ENCODE measurements around the gene MAG. TPM values are rescaled to one million over a fixed set of nuclear protein-coding genes. Genes with fewer than 3 reads are reported as not detected.
A peak's percentile ranks its signal among the peaks of the same experiment; 100 is the strongest.

The MAG gene
- total RNA-seq, 1 experiment from 2014 or later: not detected

- H3K4me3 Mint-ChIP-seq: no peak overlapping the region
- H3K27ac ChIP-seq (ENCODE audit: insufficient read length, low read depth, low read length): no peak overlapping the region
- H3K27me3 Mint-ChIP-seq (ENCODE audit: low read depth): no peaks in the 10 kb centered on the region; the same call in 1 of the 2 replicates
Measured at GRCh38 chr19:35309481-35310279, 17.7 kb downstream of the MAG start.

More at GRCh38 chr19:35309481-35310279, 17.7 kb downstream of the MAG start:
- Histone ChIP-seq H3K56ac (ENCODE audit: insufficient read length, low read depth, low read length) (no peak overlapping the region), H3K4me1 (ENCODE audit: insufficient read depth, low read length) (no peaks in the 10 kb centered on the region; the same call in 1 of the 2 replicates), H3K4ac (ENCODE audit: low read depth, low read length) (no peak overlapping the region), H2AFZ (ENCODE audit: low read length) (no peak overlapping the region), H3K23me2 (ENCODE audit: insufficient read length, low read depth, low read length, poor library complexity, severe bottlenecking) (no peaks in the 10 kb centered on the region), H3K4me2 (ENCODE audit: insufficient read depth, insufficient read length, low read length) (no peak overlapping the region), H2BK120ac (ENCODE audit: low read depth, low read length, poor library complexity, severe bottlenecking) (no peak overlapping the region), H4K5ac (ENCODE audit: insufficient read length, low read depth, low read length) (no peak overlapping the region), H3K9ac (ENCODE audit: extremely low read depth, insufficient read length, low read length) (no peak overlapping the region), H3K14ac (ENCODE audit: insufficient read depth, low read length) (no peak overlapping the region; the same call in 1 of the 2 replicates), H3T11ph (ENCODE audit: low read length) (no peak overlapping the region), H4K20me1 (ENCODE audit: control insufficient read depth, insufficient read depth, insufficient read length) (no peaks in the 10 kb centered on the region), H3K79me2 (ENCODE audit: insufficient read depth, low read length) (no peaks in the 10 kb centered on the region), H3K79me1 (ENCODE audit: insufficient read depth, low read depth, low read length, poor library complexity, severe bottlenecking) (no peaks in the 10 kb centered on the region), H3K23ac (ENCODE audit: insufficient read length, low read depth, low read length) (no peak overlapping the region), H3K9me3 (ENCODE audit: control insufficient read depth, low read depth, low read length) (no peaks in the 10 kb centered on the region), H4K8ac (replicated peaks; ENCODE audit: insufficient read length, low read depth, low read length) (no peak overlapping the region), H2BK15ac (ENCODE audit: low read depth, low read length) (no peak overlapping the region), H4K91ac (ENCODE audit: insufficient read length, low read depth, low read length) (no peak overlapping the region), H2BK5ac (ENCODE audit: insufficient read length, low read length) (no peak overlapping the region), H2BK20ac (ENCODE audit: low read depth, low read length, poor library complexity, severe bottlenecking) (no peak overlapping the region), H2AK5ac (ENCODE audit: insufficient read length, low read length) (no peak overlapping the region), H3K18ac (ENCODE audit: insufficient read length, low read depth, low read length) (no peak overlapping the region), H3K27me3 (ENCODE audit: insufficient read depth, low read length) (no peaks in the 10 kb centered on the region), H2BK12ac (ENCODE audit: insufficient read length, low read depth, low read length) (no peak overlapping the region)
- H3K36me3 Mint-ChIP-seq (ENCODE audit: insufficient read depth in 1 of 3, low read depth in 3 of 3): peaks cover 0 to 2% (median 0%) of the 10 kb centered on the region in 3 experiments; a peak in 1 of 7 replicates
- TF ChIP-seq, protein P1, sequence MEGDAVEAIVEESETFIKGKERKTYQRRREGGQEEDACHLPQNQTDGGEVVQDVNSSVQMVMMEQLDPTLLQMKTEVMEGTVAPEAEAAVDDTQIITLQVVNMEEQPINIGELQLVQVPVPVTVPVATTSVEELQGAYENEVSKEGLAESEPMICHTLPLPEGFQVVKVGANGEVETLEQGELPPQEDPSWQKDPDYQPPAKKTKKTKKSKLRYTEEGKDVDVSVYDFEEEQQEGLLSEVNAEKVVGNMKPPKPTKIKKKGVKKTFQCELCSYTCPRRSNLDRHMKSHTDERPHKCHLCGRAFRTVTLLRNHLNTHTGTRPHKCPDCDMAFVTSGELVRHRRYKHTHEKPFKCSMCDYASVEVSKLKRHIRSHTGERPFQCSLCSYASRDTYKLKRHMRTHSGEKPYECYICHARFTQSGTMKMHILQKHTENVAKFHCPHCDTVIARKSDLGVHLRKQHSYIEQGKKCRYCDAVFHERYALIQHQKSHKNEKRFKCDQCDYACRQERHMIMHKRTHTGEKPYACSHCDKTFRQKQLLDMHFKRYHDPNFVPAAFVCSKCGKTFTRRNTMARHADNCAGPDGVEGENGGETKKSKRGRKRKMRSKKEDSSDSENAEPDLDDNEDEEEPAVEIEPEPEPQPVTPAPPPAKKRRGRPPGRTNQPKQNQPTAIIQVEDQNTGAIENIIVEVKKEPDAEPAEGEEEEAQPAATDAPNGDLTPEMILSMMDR (conservative IDR thresholded peaks at IDR 0.05): no peak
- H3K27ac Mint-ChIP-seq: peak overlapping the region in 1 of 3 experiments; percentile 32; a peak in 1 of 7 replicates
- H3K9me3 Mint-ChIP-seq: no peaks in the 10 kb centered on the region
- WGBS (ENCODE audit: extremely low coverage, insufficient read length, low lambda C conversion rate): no CpG with 5 or more reads among the region's 47 CpGs
- no peak for DNase-seq
- peaks cover 0 to 4% of the 10 kb centered on the region in 2 experiments; a peak in 1 of 4 replicates for H3K4me1 Mint-ChIP-seq

All from H9 (cell line).